Trophoblast cell (in vitro differentiated cells and primary cell): ENCODE measurements around the gene WDR7.

ENCODE experiments used
- DNase-seq, 2 donors: peaks; one replicate each; pipeline ENCODE4 v3.0.0-alpha.2; 2016
- H2AFZ ChIP-seq: 2 replicates; pipeline ENCODE4 v1.6.1; 2013; ENCODE audit warnings: low read length, moderate library complexity, mild to moderate bottlenecking; ENCODE audit not compliant: insufficient read depth, poor library complexity
- H2AK5ac ChIP-seq: 2 replicates; pipeline ENCODE4 v1.6.1; 2013; ENCODE audit warnings: mild to moderate bottlenecking, low read length
- H2BK120ac ChIP-seq: 2 replicates; pipeline ENCODE4 v1.6.1; 2013; ENCODE audit warnings: low read length, mild to moderate bottlenecking, moderate library complexity; ENCODE audit not compliant: insufficient read depth, poor library complexity
- H2BK12ac ChIP-seq: 2 replicates; pipeline ENCODE4 v1.6.1; 2013; ENCODE audit warnings: mild to moderate bottlenecking, low read length, moderate library complexity
- H2BK5ac ChIP-seq: 2 replicates; pipeline ENCODE4 v1.6.1; 2013; ENCODE audit warnings: low read length, low read depth, moderate library complexity, mild to moderate bottlenecking; ENCODE audit not compliant: poor library complexity
- H3K14ac ChIP-seq: 2 replicates; pipeline ENCODE4 v1.6.1; 2013; ENCODE audit warnings: mild to moderate bottlenecking, low read length
- H3K18ac ChIP-seq: 2 replicates; pipeline ENCODE4 v1.6.1; 2013; ENCODE audit warnings: mild to moderate bottlenecking, low read length
- H3K23ac ChIP-seq: 2 replicates; pipeline ENCODE4 v1.6.1; 2013; ENCODE audit warnings: low read length
- H3K27ac ChIP-seq: 2 replicates; pipeline ENCODE4 v1.5.1; 2013; ENCODE audit warnings: low read depth, mild to moderate bottlenecking, inconsistent platforms, low read length, moderate library complexity
- H3K27me3 ChIP-seq: 2 replicates; pipeline ENCODE4 v1.6.1; 2013; ENCODE audit warnings: inconsistent platforms, mild to moderate bottlenecking, low read length, moderate library complexity; ENCODE audit not compliant: insufficient read depth
- H3K36me3 ChIP-seq, 2 experiments: 1 replicate in 1 of 2; 2 replicates in 1 of 2; pipeline ENCODE4 v1.6.1; 2013; ENCODE audit warnings: low read length in 2 of 2, mild to moderate bottlenecking in 2 of 2, moderate library complexity in 1 of 2; ENCODE audit not compliant: insufficient read depth in 2 of 2, control insufficient read depth in 1 of 2
- H3K4ac ChIP-seq: 2 replicates; pipeline ENCODE4 v1.6.1; 2013; ENCODE audit warnings: low read depth, mild to moderate bottlenecking, low read length, moderate library complexity
- H3K4me1 ChIP-seq, 2 experiments: 1 replicate in 1 of 2; 2 replicates in 1 of 2; pipeline ENCODE4 v1.6.1; 2013; ENCODE audit warnings: low read length in 2 of 2, mild to moderate bottlenecking in 2 of 2, moderate library complexity in 1 of 2; ENCODE audit not compliant: insufficient read depth in 2 of 2, control insufficient read depth in 1 of 2
- H3K4me2 ChIP-seq: 2 replicates; pipeline ENCODE4 v1.6.1; 2013; ENCODE audit warnings: inconsistent platforms, mild to moderate bottlenecking, low read length, moderate library complexity
- H3K4me3 ChIP-seq: 2 replicates; pipeline ENCODE4 v1.5.1; 2013; ENCODE audit warnings: mild to moderate bottlenecking, low read depth, low read length, inconsistent platforms
- H3K79me1 ChIP-seq: one replicate; pipeline ENCODE4 v1.6.1; 2013; ENCODE audit warnings: low read length
- H3K79me2 ChIP-seq: 2 replicates; pipeline ENCODE4 v1.6.1; 2013; ENCODE audit warnings: low read length, mild to moderate bottlenecking; ENCODE audit not compliant: control insufficient read depth, insufficient read depth, poor library complexity
- H3K9ac ChIP-seq: 2 replicates; pipeline ENCODE4 v1.6.1; 2013; ENCODE audit warnings: mild to moderate bottlenecking, low read length
- H3K9me3 ChIP-seq: 2 replicates; pipeline ENCODE4 v1.6.1; 2013; ENCODE audit warnings: low read depth, mild to moderate bottlenecking, control low read depth, inconsistent platforms, low read length; ENCODE audit not compliant: insufficient read depth
- H4K12ac ChIP-seq: 2 replicates; pipeline ENCODE4 v1.6.1; 2013; ENCODE audit warnings: low read depth, mild to moderate bottlenecking, low read length, moderate library complexity
- H4K8ac ChIP-seq: 2 replicates; pipeline ENCODE4 v1.6.1; 2013; ENCODE audit warnings: low read depth, mild to moderate bottlenecking, low read length, moderate library complexity
- H4K91ac ChIP-seq: one replicate; pipeline ENCODE4 v1.6.1; 2013; ENCODE audit warnings: low read depth, mild to moderate bottlenecking, low read length, moderate library complexity
- WGBS: extraction: QIAGEN DNeasy Blood & Tissue Kit; methylation state at CpG from one replicate; pipeline ENCODE4 v1.1.7; 2013; ENCODE audit warnings: missing lambda C conversion rate; ENCODE audit not compliant: insufficient read length, insufficient coverage; ENCODE audit errors: extremely low coverage; 5-methylcytosine and 5-hydroxymethylcytosine counted together

WDR7 gene

DNA sequence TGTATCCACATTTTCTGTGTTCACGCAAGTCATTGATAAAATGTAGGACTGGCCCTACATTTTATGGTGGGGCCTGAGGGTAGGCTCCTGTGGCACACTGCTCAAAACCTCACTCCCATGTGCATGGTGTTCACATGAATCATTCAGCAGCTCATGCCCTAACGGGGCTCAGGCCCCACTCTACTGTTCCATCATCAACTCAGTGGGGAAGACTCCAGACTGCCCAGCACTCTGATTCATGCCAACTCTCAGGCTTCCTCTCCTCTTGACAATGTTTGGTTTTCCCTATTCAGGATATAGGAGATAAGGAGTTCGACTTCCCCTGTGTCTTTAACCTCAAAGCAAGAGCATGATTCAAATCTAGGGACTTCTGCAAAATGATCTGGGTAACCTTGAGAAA lies 403.7 kb downstream of the WDR7 start:
- H3K9me3 ChIP-seq, result no peaks in the 10 kb centered on the region
- no peak overlapping the region for H2AFZ ChIP-seq
- DNase-seq, result no peak
- no peaks in the 10 kb centered on the region for H3K79me2 ChIP-seq
- no CpG with 5 or more reads among the region's 3 CpGs for WGBS
- peaks cover 0 to 4% of the 10 kb centered on the region in 2 experiments for H3K4me1 ChIP-seq
- H3K23ac ChIP-seq, result no peak overlapping the region
- H3K36me3 ChIP-seq, result no peaks in the 10 kb centered on the region
- H2BK120ac ChIP-seq, result no peak overlapping the region
- H2BK12ac ChIP-seq, result no peak overlapping the region
- no peak overlapping the region for H2BK5ac ChIP-seq
- no peak overlapping the region for H3K18ac ChIP-seq
- H3K79me1 ChIP-seq, result no peaks in the 10 kb centered on the region
- no peak overlapping the region for H4K8ac ChIP-seq
- H3K27me3 ChIP-seq, result no peaks in the 10 kb centered on the region
- no peak overlapping the region for H3K4me2 ChIP-seq
- no peak overlapping the region for H3K27ac ChIP-seq
- no peak overlapping the region for H3K4ac ChIP-seq
- no peak overlapping the region for H4K12ac ChIP-seq
- H4K91ac ChIP-seq, result no peak overlapping the region
- no peak overlapping the region for H3K14ac ChIP-seq
- H3K9ac ChIP-seq, result no peak overlapping the region
- H2AK5ac ChIP-seq, result no peak overlapping the region
- H3K4me3 ChIP-seq, result no peak overlapping the region

- Histone ChIP-seq H3K4me2 (no peak overlapping the region), H2AFZ (no peak overlapping the region), H3K27me3 (no peaks in the 10 kb centered on the region), H3K23ac (no peak overlapping the region), H2BK12ac (no peak overlapping the region), H3K79me2 (no peaks in the 10 kb centered on the region), H2BK120ac (no peak overlapping the region), H3K14ac (no peak overlapping the region), H3K9me3 (no peaks in the 10 kb centered on the region), H3K4ac (no peak overlapping the region), H3K9ac (no peak overlapping the region), H3K4me3 (no peak overlapping the region), H4K12ac (no peak overlapping the region), H3K18ac (no peak overlapping the region), H3K36me3 (no peaks in the 10 kb centered on the region), H4K91ac (no peak overlapping the region), H3K4me1 (no peaks in the 10 kb centered on the region), H3K27ac (no peak overlapping the region), H3K79me1 (no peaks in the 10 kb centered on the region), H2BK5ac (no peak overlapping the region), H4K8ac (no peak overlapping the region), H2AK5ac (no peak overlapping the region)
- WGBS, result no CpG with 5 or more reads among the region's 6 CpGs
- DNase-seq, result no peak
These were observed 406.7 kb downstream of the WDR7 start for GRCh38 chr18:57057890-57058289.

- no CpG with 5 or more reads among the region's 4 CpGs for WGBS
- no peak overlapping the region for H4K12ac ChIP-seq
- no peak overlapping the region for H3K23ac ChIP-seq
These were observed 407.6 kb downstream of the WDR7 start for GRCh38 chr18:57058734-57059133.

GRCh38 chr18:57059366-57059765 lies 408.2 kb downstream of the WDR7 start:
- WGBS, result no CpG with 5 or more reads among the region's 5 CpGs
- no peak overlapping the region for H3K27ac ChIP-seq
- H3K18ac ChIP-seq, result no peak overlapping the region
- H2BK120ac ChIP-seq, result no peak overlapping the region
- no peak overlapping the region for H4K8ac ChIP-seq
- no peaks in the 10 kb centered on the region for H3K36me3 ChIP-seq
- no peak overlapping the region for H4K12ac ChIP-seq
- H2AFZ ChIP-seq, result no peak overlapping the region
- H3K14ac ChIP-seq, result no peak overlapping the region
- no peak overlapping the region for H2BK12ac ChIP-seq
- H3K23ac ChIP-seq, result no peak overlapping the region
- H2BK5ac ChIP-seq, result no peak overlapping the region
- no peak overlapping the region for H2AK5ac ChIP-seq
- no peaks in the 10 kb centered on the region for H3K79me2 ChIP-seq
- no peaks in the 10 kb centered on the region for H3K79me1 ChIP-seq
- H4K91ac ChIP-seq, result no peak overlapping the region
- H3K4ac ChIP-seq, result no peak overlapping the region
- H3K4me1 ChIP-seq, result no peaks in the 10 kb centered on the region
- no peaks in the 10 kb centered on the region for H3K9me3 ChIP-seq
- no peak overlapping the region for H3K4me2 ChIP-seq
- no peak for DNase-seq
- no peak overlapping the region for H3K9ac ChIP-seq
- no peaks in the 10 kb centered on the region for H3K27me3 ChIP-seq
- no peak overlapping the region for H3K4me3 ChIP-seq

More at GRCh38 chr18:57058734-57059133, 407.6 kb downstream of the WDR7 start:
- no peak overlapping the region for H2AFZ ChIP-seq
- H3K9ac ChIP-seq, result no peak overlapping the region
- no peaks in the 10 kb centered on the region for H3K79me2 ChIP-seq
- no peaks in the 10 kb centered on the region for H3K9me3 ChIP-seq
- H2AK5ac ChIP-seq, result no peak overlapping the region
- DNase-seq, result no peak
- no peak overlapping the region for H2BK5ac ChIP-seq
- H2BK12ac ChIP-seq, result no peak overlapping the region
- H4K8ac ChIP-seq, result no peak overlapping the region
- no peak overlapping the region for H3K18ac ChIP-seq
- H2BK120ac ChIP-seq, result no peak overlapping the region
- no peaks in the 10 kb centered on the region for H3K36me3 ChIP-seq
- H3K4me1 ChIP-seq, result no peaks in the 10 kb centered on the region
- H3K4me3 ChIP-seq, result no peak overlapping the region
- H3K79me1 ChIP-seq, result no peaks in the 10 kb centered on the region
- H4K91ac ChIP-seq, result no peak overlapping the region
- no peak overlapping the region for H3K14ac ChIP-seq
- H3K4me2 ChIP-seq, result no peak overlapping the region
- H3K27ac ChIP-seq, result no peak overlapping the region
- H3K4ac ChIP-seq, result no peak overlapping the region
- no peaks in the 10 kb centered on the region for H3K27me3 ChIP-seq
